ENCODE measurements around the gene ABL2.

The ABL2 gene

DNA sequence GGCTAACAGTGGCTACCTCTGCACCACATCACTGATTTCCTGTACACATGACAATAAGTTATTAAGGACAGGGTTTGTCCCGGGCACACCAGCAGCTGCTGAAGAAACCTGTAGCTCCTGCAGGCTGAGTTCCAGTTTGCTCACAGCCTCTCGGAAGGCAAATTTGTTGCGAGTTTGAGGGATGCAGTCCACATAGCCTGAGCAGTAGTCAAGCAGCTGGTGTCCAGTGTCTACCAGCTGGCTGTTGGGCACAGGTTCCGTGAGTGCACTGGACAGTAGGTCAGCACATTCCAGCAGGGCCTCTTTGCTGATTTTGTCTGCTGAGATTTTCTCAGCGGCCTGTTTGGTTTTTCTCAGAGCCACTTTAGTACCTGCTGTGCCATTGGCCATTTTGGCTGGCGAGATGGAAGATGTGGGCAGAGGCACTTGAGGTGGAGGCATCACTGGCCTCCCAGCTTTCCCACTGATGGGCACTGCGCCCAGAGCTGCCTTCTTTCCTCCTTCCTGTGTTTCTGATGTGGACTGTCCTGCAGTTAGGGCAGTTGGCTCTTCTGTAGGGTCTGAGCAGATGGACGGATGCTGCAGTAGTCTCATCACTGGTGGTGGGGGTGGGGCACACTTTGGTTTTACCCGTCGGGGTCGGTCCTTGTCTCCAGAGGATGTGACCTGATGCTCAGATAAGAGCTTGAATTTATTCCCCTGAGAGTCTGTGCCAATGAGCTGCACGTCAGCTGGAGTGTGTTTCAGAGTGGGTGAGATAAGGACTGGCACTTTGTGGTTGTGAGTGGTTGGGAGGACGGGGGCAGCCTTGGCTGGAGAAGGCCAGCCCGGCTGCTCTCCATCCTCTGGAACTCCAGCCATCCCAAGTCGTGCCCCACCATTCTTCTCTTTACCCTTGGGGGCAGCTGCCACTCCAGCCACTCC is 121.5 kb downstream of the ABL2 start:
- no peak for DNase-seq (ENCODE audit: low read depth, low spot score)
- no peak overlapping the region for H3K4me3 ChIP-seq (ENCODE audit: low read length)

GRCh38 chr1:179105393-179105792 is 124.1 kb downstream of the ABL2 start:
- DNase-seq (ENCODE audit: low read depth, low spot score) = peak; percentile 32
- no peak overlapping the region for H3K4me3 ChIP-seq (ENCODE audit: low read length)

DNA sequence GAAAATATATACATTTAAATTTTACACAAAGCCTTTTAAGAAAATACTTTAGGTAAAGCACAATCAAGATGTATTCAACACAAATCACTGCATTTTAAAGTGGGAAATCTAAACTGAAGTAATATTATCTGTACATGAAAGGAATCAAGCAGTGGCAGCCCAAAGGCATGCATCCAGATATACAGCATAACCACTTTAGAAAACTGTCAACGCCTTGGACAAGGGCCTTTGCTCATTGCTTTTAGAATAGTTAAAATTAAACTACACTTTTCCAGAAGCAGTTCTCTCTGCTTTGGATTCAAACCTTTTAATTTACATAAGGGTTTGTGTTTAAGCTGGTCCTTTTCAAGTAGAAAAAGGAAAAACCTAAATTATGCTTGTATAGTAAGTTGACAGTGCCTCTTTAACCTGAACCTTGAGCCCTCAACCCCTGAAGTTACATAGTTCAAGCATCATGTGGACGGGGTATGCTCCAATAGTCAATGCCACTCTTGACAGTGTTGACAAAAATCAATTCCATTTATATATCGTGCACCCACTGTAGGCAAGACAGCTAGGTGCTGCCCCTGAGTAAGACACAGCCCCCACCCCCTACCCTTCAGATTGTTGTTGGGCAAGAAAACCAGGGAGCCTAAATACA is 124.7 kb downstream of the ABL2 start:
- DNase-seq (ENCODE audit: low read depth, low spot score) = no peak
- H3K4me3 ChIP-seq (ENCODE audit: low read length) = no peak overlapping the region

GRCh38 chr1:179103999-179104398 is 125.5 kb downstream of the ABL2 start:
- no peak overlapping the region for H3K4me3 ChIP-seq (ENCODE audit: low read length)
- DNase-seq (ENCODE audit: low read depth, low spot score) = no peak

- no peak for DNase-seq (ENCODE audit: low read depth, low spot score)
- H3K4me3 ChIP-seq (ENCODE audit: low read length) = no peak overlapping the region
Observed at GRCh38 chr1:179101566-179101965, 127.9 kb downstream of the ABL2 start.

DNA sequence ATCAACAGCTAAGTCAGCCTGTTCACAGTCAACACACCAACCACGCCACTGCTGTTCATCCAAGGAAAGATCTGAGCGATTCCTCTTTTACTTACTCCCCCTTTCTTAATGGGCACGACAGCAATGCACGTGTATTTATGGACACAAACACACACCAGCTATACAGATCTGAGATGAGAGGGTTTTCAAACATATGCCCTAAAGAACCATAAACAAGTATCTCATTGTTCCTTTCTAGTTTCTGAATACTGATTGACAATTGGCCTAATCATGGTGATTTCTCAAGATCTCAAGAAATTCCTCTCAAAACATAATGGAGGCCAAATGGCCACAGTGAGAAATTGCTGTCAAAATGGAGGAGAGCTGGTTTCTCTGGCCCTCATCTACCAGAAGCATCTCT is 129.6 kb downstream of the ABL2 start:
- no peak for DNase-seq (ENCODE audit: low read depth, low spot score)

GRCh38 chr1:179095924-179096323 is 133.6 kb downstream of the ABL2 start:
- no peak for DNase-seq (ENCODE audit: low read depth, low spot score)
- no peak overlapping the region for H3K4me3 ChIP-seq (ENCODE audit: low read length)

More for the DNA sequence above, 129.6 kb downstream of the ABL2 start:
- no peak overlapping the region for H3K4me3 ChIP-seq (ENCODE audit: low read length)

- no peak overlapping the region for H3K4me3 ChIP-seq (ENCODE audit: low read length)
- no peak for DNase-seq (ENCODE audit: low read depth, low spot score)
Observed at GRCh38 chr1:179095377-179095776, 134.1 kb downstream of the ABL2 start.

- no peak for DNase-seq (ENCODE audit: low read depth, low spot score)
- no peak overlapping the region for H3K4me3 ChIP-seq (ENCODE audit: low read length)
Observed at GRCh38 chr1:179094818-179095217, 134.7 kb downstream of the ABL2 start.

DNA sequence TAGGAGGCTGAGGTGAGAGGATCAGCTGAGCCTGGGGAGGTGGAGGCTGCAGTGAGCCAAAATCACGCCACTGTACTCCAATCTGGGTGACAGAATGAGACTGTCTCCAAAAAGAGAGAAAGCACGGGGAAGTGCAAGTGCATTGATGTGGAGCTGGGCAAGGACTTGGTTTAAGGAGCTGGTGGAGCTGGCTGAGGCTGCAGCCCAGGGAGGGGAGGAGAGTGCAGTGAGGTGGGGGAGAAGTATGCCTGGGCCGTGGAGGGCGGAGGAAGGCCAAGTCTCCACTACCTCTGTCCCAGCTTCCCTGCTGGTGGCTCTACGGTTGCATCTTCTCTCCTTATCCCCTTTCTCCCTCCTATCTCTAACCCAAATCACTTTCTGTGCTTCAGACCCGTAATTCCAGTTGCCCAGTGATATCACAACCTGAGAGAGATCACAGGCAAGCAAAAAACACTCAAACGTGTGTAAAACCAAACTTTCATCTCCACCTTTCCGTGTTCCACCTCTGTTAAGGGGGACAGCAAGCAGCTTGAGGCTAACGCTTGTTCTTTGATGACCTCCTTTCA is 136.5 kb downstream of the ABL2 start:
- no peak for DNase-seq (ENCODE audit: low read depth, low spot score)

GRCh38 chr1:179091691-179092165 is 137.7 kb downstream of the ABL2 start:
- DNase-seq (ENCODE audit: low read depth, low spot score) = no peak
- H3K4me3 ChIP-seq (ENCODE audit: low read length) = no peak overlapping the region

More for the DNA sequence above, 136.5 kb downstream of the ABL2 start:
- no peak overlapping the region for H3K4me3 ChIP-seq (ENCODE audit: low read length)

GRCh38 chr1:179090923-179091322 is 138.6 kb downstream of the ABL2 start:
- no peak overlapping the region for H3K4me3 ChIP-seq (ENCODE audit: low read length)

DNA sequence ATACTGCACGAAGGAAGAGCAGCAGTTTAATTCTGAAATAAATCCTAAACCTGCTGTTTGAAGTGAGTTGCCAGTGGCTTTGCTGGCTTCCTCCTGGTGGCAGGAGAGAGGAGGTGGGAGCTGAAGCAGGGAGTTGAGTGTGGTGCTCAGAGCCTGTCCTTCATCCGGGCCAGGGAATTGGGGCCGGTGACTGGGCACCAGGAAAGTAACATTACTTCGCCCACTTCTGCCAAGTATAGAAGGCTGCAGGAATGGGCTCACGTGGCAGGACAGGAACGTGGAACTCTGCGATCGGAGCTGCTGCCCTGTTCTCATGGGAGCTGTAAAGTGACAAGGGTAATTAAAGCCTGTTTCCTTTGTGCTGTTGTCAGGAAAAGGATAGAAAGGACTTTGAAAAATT is 139.0 kb downstream of the ABL2 start:
- DNase-seq (ENCODE audit: low read depth, low spot score) = no peak

More at GRCh38 chr1:179090923-179091322, 138.6 kb downstream of the ABL2 start:
- DNase-seq (ENCODE audit: low read depth, low spot score) = no peak

DNA sequence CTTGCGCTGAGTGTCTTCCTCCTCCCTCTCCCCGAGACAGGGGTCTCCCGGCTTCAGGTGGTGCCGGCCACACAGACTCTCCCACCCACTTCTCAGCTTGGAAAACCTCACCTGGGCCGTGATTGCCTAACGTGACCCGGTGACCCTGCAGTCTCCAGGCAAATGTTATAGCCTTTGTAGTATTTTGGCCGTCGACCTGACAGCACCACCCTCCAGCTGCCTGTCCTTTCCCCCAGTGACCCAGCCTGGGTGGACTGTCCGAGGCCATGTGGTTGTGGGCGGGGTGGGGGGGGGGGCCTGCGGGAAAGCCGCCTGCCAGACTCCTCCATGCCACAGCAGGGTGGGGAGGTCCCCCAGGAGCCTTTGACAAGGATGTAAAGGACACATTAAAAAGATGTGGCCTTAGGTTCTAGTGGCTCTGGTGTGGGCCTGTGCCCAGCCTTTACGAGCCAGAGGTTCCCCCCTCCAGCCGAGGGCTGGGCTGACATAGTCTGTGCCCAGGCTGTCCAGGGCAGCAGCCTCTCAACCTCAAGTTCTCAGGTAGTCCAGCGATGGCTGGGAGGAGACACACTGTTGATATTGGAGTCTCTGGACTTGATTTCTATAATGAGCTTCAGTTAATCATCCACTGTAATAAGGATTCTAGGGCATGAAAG is 139.5 kb downstream of the ABL2 start:
- no peak for DNase-seq (ENCODE audit: low read depth, low spot score)
- no peak overlapping the region for H3K4me3 ChIP-seq (ENCODE audit: low read length)

More for the DNA sequence above, 139.0 kb downstream of the ABL2 start:
- no peak overlapping the region for H3K4me3 ChIP-seq (ENCODE audit: low read length)

- no peak overlapping the region for H3K4me3 ChIP-seq (ENCODE audit: low read length)
- no peak for DNase-seq (ENCODE audit: low read depth, low spot score)
Observed at GRCh38 chr1:179087665-179088064, 141.8 kb downstream of the ABL2 start.

DNA sequence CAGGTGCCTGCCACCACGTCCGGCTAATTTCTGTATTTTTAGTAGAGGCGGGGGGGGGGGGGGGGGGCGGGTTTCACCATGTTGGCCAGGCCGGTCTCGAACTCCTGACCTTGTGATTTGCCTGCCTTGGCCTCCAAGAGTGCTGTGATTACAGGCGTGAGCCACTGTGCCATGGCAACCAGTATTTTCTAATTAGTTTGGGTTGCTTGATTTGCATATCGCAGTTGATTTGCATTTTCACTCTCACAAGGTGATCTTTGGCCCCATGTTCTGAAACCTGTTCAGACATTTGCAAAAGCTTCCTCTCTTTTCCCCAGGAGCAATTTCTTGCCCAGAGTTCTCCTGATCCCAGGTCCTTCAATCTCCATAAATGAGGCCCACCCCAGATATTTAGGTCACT is 145.9 kb downstream of the ABL2 start:
- no peak for DNase-seq (ENCODE audit: low read depth, low spot score)
- no peak overlapping the region for H3K4me3 ChIP-seq (ENCODE audit: low read length)

- H3K4me3 ChIP-seq (ENCODE audit: low read length) = peak overlapping the region; percentile 69
- no peak for DNase-seq (ENCODE audit: low read depth, low spot score)
Observed at GRCh38 chr1:179082999-179083335, 146.5 kb downstream of the ABL2 start.

DNA sequence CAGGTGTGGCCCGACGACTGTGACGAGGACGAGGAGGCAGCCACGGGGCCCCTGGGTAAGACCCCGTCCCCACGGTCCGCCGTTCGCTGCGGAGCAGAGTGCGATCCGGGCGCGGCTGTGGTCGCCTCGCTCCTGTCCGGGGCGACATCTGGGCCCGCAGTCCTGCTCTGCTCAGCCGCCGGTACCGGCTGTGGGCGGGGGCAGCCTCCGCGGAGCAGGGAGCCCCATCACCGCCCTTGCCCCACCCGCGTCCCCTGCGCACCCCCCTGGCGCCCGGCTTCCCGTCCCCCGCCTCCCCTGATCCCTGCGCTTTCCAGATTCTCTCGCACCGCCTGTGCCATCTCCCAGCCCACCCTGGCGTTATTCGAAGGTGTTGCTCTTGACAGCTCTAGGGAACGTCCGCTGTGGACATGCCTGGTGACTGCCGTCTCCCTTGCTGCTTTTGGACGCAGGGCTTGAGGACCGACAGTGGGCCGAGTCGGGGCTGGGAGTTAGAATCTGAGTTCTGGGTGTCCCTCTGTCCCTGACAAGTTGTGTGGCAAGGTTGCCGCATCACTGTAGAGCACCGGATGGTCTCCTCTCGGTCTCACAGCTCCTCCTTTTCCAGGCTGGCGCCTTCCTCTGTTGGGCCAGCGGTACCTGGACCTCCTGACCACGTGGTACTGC is 147.0 kb downstream of the ABL2 start:
- no peak for DNase-seq (ENCODE audit: low read depth, low spot score)

DNA sequence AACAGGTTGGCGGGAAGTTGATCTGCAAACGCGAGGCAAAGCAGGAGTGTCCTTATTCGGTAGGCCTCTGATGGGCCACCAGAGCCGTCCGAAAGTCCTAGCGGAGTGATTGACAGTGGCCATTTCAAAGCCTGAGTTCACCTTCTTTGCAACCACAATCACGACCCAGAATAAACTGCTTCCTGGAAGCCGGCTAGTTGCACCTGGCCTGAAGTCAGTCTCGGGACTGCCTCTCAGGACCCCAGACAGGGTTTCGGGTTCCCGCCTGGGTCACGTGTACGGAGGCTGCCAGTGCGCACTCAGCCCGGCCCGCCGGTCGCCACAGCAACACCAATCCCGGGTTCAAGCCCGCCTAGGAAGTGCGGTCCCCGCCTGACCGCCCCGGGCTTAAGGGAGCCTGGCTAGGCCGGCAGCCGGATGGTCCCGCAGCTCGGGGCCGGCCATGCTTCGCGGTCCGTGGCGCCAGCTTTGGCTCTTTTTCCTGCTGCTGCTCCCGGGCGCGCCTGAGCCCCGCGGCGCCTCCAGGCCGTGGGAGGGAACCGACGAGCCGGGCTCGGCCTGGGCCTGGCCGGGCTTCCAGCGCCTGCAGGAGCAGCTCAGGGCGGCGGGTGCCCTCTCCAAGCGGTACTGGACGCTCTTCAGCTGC is 147.7 kb downstream of the ABL2 start, which contains the start of gene TOR3A:
TOR3A (plus strand) TSS at position 384 of the 646 bp plus-strand sequence; CDS start at position 443, 59 bp downstream.
- peak within 1 kb of the TSS; percentile 69 for H3K4me3 ChIP-seq (ENCODE audit: low read length)
- peak; percentile 63 for DNase-seq (ENCODE audit: low read depth, low spot score)

More for the DNA sequence above, 147.0 kb downstream of the ABL2 start:
- H3K4me3 ChIP-seq (ENCODE audit: low read length) = peak overlapping the region; percentile 69
